Measurements from ENCODE around the gene HCLS1.

DNA sequence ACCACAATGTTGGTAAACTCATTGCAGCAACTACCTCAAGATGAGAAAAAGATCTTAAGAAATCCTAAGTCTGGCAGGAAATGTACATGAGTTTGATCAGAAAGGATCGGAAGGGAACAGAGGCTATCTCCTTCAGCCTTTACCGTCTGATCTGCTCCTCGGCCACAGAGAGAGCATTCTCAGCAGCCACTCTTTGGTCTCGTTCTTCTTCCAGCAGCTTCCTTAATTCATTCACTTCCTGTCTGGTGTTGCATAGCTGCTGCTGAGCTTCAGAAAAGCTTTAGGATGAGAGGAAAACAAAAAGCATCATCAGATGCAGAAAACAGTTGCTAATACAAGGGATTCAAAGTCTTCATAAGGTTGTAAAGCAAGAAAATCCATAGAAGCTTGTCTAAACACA, 6.6 kb upstream of the HCLS1 start:
- TF ChIP-seq GATA2 (CRISPR knock-in tag; IDR thresholded peaks at IDR 0.05) = no peak
- TF ChIP-seq CTCF (IDR thresholded peaks at IDR 0.05) = no peak
- no peak for TF ChIP-seq POLR2AphosphoS5 (IDR thresholded peaks at IDR 0.05; ENCODE audit: low read depth, low read length)
- no peak for TF ChIP-seq TAF1 (IDR thresholded peaks at IDR 0.05; ENCODE audit: borderline replicate concordance, low read depth, low read length)
- TF ChIP-seq RAD21 (IDR thresholded peaks at IDR 0.05; ENCODE audit: low read length) = no peak
